B cell (primary cell): Measurements from ENCODE around the gene MAP1B.

Experiments used
- EZH2 ChIP-seq: IDR thresholded peaks from 2 replicates; pipeline ENCODE4 v1.6.1; 2012; ENCODE audit warnings: borderline replicate concordance, low read depth, mild to moderate bottlenecking, moderate library complexity, low read length; ENCODE audit not compliant: insufficient read depth, poor library complexity, severe bottlenecking
- TF ChIP-seq, protein P1 (sequence below): fragments of 200-600 bp; IDR thresholded peaks from one replicate; pipeline ENCODE4 v1.8.0; 2022; ENCODE audit warnings: antibody characterized with exemption, mild to moderate bottlenecking

DNA sequence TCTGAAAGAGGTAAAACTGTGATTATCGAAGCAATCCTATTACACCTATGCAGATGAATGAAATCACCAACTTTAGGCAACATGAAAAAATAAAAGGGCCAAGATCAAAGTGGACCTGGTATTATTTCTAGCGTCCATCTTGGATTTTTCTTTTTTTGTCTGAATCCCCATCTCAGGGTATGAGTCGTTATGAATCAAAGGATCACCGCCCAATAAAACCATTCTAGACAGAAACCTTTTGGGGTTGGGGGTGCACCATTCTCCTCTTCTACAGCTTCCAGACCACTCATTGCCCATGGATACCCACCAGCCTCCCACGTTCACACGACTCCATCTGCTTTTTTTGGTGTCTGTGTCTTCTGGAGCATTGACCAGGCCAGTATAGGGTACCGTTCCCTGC lies 33.4 kb downstream of the MAP1B start:
- TF ChIP-seq, protein P1, sequence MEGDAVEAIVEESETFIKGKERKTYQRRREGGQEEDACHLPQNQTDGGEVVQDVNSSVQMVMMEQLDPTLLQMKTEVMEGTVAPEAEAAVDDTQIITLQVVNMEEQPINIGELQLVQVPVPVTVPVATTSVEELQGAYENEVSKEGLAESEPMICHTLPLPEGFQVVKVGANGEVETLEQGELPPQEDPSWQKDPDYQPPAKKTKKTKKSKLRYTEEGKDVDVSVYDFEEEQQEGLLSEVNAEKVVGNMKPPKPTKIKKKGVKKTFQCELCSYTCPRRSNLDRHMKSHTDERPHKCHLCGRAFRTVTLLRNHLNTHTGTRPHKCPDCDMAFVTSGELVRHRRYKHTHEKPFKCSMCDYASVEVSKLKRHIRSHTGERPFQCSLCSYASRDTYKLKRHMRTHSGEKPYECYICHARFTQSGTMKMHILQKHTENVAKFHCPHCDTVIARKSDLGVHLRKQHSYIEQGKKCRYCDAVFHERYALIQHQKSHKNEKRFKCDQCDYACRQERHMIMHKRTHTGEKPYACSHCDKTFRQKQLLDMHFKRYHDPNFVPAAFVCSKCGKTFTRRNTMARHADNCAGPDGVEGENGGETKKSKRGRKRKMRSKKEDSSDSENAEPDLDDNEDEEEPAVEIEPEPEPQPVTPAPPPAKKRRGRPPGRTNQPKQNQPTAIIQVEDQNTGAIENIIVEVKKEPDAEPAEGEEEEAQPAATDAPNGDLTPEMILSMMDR: no peak
- TF ChIP-seq EZH2: no peak
